Calu3 (cell line): Measurements from ENCODE around the gene EME2. TPM values are rescaled to one million over a fixed set of nuclear protein-coding genes. Genes with fewer than 3 reads are reported as not detected.

Source experiments
- BruUV-seq: library from RNA; stranded (reverse); fragments of 400-500 nt; replicated peaks from 2 replicates; lab custom pipeline; 2021; lab: Mats Ljungman, UMichigan
- CTCF ChIA-PET: fragments of 300-600 bp; sonication (Branson Sonifier 250); formaldehyde crosslinking; loops from one replicate; lab custom pipeline; 2022; ENCODE audit warnings: antibody characterized with exemption; lab: Charles Lee
- DNase-seq: peaks from one replicate; pipeline ENCODE4 v3.0.0; 2022
- H3K27ac Mint-ChIP-seq: one replicate; pipeline ENCODE4 v1.8.0; 2022; ENCODE audit warnings: mixed read lengths; ENCODE audit not compliant: unreplicated experiment
- H3K27me3 Mint-ChIP-seq: one replicate; pipeline ENCODE4 v1.8.0; 2022; ENCODE audit warnings: mixed read lengths; ENCODE audit not compliant: unreplicated experiment
- H3K36me3 Mint-ChIP-seq: one replicate; pipeline ENCODE4 v1.8.0; 2022; ENCODE audit warnings: mild to moderate bottlenecking, moderate library complexity, mixed read lengths; ENCODE audit not compliant: insufficient read depth, unreplicated experiment
- H3K4me1 Mint-ChIP-seq: one replicate; pipeline ENCODE4 v1.8.0; 2022; ENCODE audit warnings: mild to moderate bottlenecking, low read depth, mixed read lengths; ENCODE audit not compliant: unreplicated experiment
- H3K4me3 Mint-ChIP-seq: one replicate; pipeline ENCODE4 v1.8.0; 2022; ENCODE audit warnings: mild to moderate bottlenecking, low read depth, moderate library complexity, mixed read lengths; ENCODE audit not compliant: unreplicated experiment
- H3K9me3 Mint-ChIP-seq: one replicate; pipeline ENCODE4 v1.8.0; 2022; ENCODE audit warnings: low read depth, mixed read lengths; ENCODE audit not compliant: unreplicated experiment
- CTCF ChIP-seq: fragments of 200-600 bp; IDR thresholded peaks from one replicate; pipeline ENCODE4 v1.8.0; 2022; ENCODE audit warnings: antibody characterized with exemption; ENCODE audit not compliant: unreplicated experiment
- intact Hi-C: fragments of 100-400 bp; cut with micrococcal nuclease; formaldehyde crosslinking; loops from one replicate; pipeline ENCODE4 v1.10.0; 2022; ENCODE audit not compliant: unreplicated experiment
- total RNA-seq: library from RNA; stranded (reverse); gene quantifications from 2 replicates; pipeline ENCODE4 v1.2.3, GENCODE V29; 2022

Gene EME2
- total RNA-seq, 1 experiment from 2014 or later: 30.8 TPM

- CTCF ChIA-PET: no interaction called here
- BruUV-seq: no TSS peak
Measured at GRCh38 chr16:1808691-1809090, 36.1 kb downstream of the EME2 start.

GRCh38 chr16:1809281-1809801 lies 36.7 kb downstream of the EME2 start:
- H3K27me3 Mint-ChIP-seq: no peaks in the 10 kb centered on the region
- CTCF ChIA-PET: no interaction called here
- no TSS peak for BruUV-seq
- H3K27ac Mint-ChIP-seq: no peak overlapping the region
- DNase-seq: no peak
- TF ChIP-seq CTCF: no peak
- H3K4me3 Mint-ChIP-seq: no peak overlapping the region
- no peaks in the 10 kb centered on the region for H3K9me3 Mint-ChIP-seq
- no peaks in the 10 kb centered on the region for H3K4me1 Mint-ChIP-seq
- intact Hi-C loops: no loop called here
- peaks cover 33% of the 10 kb centered on the region for H3K36me3 Mint-ChIP-seq

More at GRCh38 chr16:1808691-1809090, 36.1 kb downstream of the EME2 start:
- no peak for TF ChIP-seq CTCF
- Mint-ChIP-seq H3K4me1 (no peaks in the 10 kb centered on the region), H3K9me3 (no peaks in the 10 kb centered on the region), H3K4me3 (no peak overlapping the region), H3K27ac (no peak overlapping the region), H3K36me3 (peaks cover 32% of the 10 kb centered on the region), H3K27me3 (no peaks in the 10 kb centered on the region)
- intact Hi-C loops: no loop called here
- no peak for DNase-seq

- CTCF ChIA-PET: no interaction called here
- Mint-ChIP-seq H3K9me3 (no peaks in the 10 kb centered on the region), H3K36me3 (peaks cover 31% of the 10 kb centered on the region), H3K27ac (no peak overlapping the region), H3K27me3 (no peaks in the 10 kb centered on the region), H3K4me3 (no peak overlapping the region), H3K4me1 (no peaks in the 10 kb centered on the region)
- intact Hi-C loops: no loop called here
- no peak for TF ChIP-seq CTCF
- no TSS peak for BruUV-seq
- no peak for DNase-seq
Measured at GRCh38 chr16:1810106-1810505, 37.5 kb downstream of the EME2 start.

GRCh38 chr16:1810536-1810935 lies 37.9 kb downstream of the EME2 start:
- no peak for TF ChIP-seq CTCF
- no peak overlapping the region for H3K27ac Mint-ChIP-seq
- no peak for DNase-seq
- BruUV-seq: no TSS peak
- intact Hi-C loops: no loop called here
- H3K36me3 Mint-ChIP-seq: peaks cover 33% of the 10 kb centered on the region
- H3K9me3 Mint-ChIP-seq: no peaks in the 10 kb centered on the region
- CTCF ChIA-PET: no interaction called here
- no peaks in the 10 kb centered on the region for H3K27me3 Mint-ChIP-seq
- no peak overlapping the region for H3K4me3 Mint-ChIP-seq
- H3K4me1 Mint-ChIP-seq: no peaks in the 10 kb centered on the region
